ENCODE measurements around the gene SEZ6.

The SEZ6 gene

DNA sequence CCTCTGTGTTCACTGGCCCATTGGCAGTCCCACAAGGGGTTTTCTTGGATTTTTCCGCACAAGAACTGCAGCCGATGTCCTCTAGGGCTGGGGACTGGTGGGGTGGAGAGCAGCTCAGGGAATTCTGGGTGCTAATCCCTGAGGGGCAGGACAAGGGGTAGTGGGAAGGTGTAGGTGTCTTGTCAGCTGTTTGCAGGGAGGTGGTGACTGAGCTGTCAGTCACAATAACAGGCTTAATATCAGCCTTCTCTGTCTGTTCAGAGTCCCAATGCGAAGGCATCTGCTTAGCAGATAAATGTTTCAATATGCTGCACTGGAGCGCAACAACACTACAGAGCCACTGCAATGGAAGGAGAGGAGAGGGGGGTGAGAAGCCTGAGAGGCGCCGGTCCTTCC, 92.9 kb downstream of the SEZ6 start:
- no peak for ATAC-seq
- TF ChIP-seq, protein P1, sequence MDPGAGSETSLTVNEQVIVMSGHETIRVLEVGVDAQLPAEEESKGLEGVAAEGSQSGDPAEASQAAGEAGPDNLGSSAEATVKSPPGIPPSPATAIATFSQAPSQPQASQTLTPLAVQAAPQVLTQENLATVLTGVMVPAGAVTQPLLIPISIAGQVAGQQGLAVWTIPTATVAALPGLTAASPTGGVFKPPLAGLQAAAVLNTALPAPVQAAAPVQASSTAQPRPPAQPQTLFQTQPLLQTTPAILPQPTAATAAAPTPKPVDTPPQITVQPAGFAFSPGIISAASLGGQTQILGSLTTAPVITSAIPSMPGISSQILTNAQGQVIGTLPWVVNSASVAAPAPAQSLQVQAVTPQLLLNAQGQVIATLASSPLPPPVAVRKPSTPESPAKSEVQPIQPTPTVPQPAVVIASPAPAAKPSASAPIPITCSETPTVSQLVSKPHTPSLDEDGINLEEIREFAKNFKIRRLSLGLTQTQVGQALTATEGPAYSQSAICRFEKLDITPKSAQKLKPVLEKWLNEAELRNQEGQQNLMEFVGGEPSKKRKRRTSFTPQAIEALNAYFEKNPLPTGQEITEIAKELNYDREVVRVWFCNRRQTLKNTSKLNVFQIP (CRISPR knock-in tag; IDR thresholded peaks at IDR 0.05; ENCODE audit: borderline replicate concordance, low read depth): no peak
- no peak for TF ChIP-seq ESRRG (CRISPR knock-in tag; IDR thresholded peaks at IDR 0.05)
- no peak for TF ChIP-seq CSDC2 (CRISPR knock-in tag; IDR thresholded peaks at IDR 0.05)
- TF ChIP-seq SNAI2 (CRISPR knock-in tag; IDR thresholded peaks at IDR 0.05): no peak
- no peak for TF ChIP-seq ZNF565 (CRISPR knock-in tag; conservative IDR thresholded peaks at IDR 0.05; ENCODE audit: low read depth)
- TF ChIP-seq, protein P2, sequence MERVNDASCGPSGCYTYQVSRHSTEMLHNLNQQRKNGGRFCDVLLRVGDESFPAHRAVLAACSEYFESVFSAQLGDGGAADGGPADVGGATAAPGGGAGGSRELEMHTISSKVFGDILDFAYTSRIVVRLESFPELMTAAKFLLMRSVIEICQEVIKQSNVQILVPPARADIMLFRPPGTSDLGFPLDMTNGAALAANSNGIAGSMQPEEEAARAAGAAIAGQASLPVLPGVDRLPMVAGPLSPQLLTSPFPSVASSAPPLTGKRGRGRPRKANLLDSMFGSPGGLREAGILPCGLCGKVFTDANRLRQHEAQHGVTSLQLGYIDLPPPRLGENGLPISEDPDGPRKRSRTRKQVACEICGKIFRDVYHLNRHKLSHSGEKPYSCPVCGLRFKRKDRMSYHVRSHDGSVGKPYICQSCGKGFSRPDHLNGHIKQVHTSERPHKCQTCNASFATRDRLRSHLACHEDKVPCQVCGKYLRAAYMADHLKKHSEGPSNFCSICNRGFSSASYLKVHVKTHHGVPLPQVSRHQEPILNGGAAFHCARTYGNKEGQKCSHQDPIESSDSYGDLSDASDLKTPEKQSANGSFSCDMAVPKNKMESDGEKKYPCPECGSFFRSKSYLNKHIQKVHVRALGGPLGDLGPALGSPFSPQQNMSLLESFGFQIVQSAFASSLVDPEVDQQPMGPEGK (CRISPR knock-in tag; IDR thresholded peaks at IDR 0.05; ENCODE audit: borderline replicate concordance): no peak
- no peak for TF ChIP-seq ZFP3 (CRISPR knock-in tag; IDR thresholded peaks at IDR 0.05)
- TF ChIP-seq, protein P3, sequence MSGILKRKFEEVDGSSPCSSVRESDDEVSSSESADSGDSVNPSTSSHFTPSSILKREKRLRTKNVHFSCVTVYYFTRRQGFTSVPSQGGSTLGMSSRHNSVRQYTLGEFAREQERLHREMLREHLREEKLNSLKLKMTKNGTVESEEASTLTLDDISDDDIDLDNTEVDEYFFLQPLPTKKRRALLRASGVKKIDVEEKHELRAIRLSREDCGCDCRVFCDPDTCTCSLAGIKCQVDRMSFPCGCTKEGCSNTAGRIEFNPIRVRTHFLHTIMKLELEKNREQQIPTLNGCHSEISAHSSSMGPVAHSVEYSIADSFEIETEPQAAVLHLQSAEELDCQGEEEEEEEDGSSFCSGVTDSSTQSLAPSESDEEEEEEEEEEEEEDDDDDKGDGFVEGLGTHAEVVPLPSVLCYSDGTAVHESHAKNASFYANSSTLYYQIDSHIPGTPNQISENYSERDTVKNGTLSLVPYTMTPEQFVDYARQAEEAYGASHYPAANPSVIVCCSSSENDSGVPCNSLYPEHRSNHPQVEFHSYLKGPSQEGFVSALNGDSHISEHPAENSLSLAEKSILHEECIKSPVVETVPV (CRISPR knock-in tag; IDR thresholded peaks at IDR 0.05): no peak
- TF ChIP-seq, protein P4, sequence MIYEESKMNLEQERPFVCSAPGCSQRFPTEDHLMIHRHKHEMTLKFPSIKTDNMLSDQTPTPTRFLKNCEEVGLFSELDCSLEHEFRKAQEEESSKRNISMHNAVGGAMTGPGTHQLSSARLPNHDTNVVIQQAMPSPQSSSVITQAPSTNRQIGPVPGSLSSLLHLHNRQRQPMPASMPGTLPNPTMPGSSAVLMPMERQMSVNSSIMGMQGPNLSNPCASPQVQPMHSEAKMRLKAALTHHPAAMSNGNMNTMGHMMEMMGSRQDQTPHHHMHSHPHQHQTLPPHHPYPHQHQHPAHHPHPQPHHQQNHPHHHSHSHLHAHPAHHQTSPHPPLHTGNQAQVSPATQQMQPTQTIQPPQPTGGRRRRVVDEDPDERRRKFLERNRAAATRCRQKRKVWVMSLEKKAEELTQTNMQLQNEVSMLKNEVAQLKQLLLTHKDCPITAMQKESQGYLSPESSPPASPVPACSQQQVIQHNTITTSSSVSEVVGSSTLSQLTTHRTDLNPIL (CRISPR knock-in tag; IDR thresholded peaks at IDR 0.05; ENCODE audit: low read depth): no peak
- TF ChIP-seq PPARA (CRISPR knock-in tag; IDR thresholded peaks at IDR 0.05; ENCODE audit: borderline replicate concordance): no peak
- no peak for TF ChIP-seq RARB (CRISPR knock-in tag; IDR thresholded peaks at IDR 0.05)
- TF ChIP-seq TCF4 (CRISPR knock-in tag; IDR thresholded peaks at IDR 0.05; ENCODE audit: borderline replicate concordance): no peak

DNA sequence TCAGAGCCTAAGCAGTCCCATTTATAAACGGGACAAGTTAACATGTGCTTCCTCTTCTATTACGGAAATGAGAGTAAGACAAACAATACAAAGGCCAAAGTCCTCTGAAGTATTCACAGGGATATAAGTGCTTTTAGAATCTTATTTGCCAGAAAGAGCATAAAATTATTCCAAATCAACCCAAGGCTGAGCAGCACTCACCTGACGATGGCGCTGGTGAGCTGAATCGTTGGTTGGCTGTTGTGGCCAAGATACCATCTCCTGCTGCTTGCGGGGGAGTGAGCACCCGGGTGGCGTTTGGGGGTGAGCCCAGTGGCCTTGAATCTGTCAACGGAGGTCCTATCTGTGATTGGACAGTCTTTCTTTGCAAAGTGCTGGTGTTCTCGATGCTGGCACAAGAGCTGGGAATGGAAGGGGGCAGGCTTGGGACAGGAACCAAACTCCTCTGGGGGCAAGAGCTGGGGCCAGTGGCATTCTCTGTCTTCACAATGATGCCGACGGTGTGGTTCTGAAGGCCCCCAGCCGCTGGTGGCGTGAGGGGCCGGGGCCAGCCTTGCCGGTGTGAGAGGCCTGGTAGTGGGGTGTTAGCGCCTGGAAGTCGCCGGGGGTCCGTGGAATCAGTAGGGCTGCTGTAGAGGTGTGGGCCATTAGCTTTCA, 93.4 kb downstream of the SEZ6 start:
- no peak for ATAC-seq
- TF ChIP-seq GLIS3 (CRISPR knock-in tag; IDR thresholded peaks at IDR 0.05) (no peak), CSDC2 (CRISPR knock-in tag; IDR thresholded peaks at IDR 0.05) (no peak), OSR1 (CRISPR knock-in tag; IDR thresholded peaks at IDR 0.05) (no peak), ZNF70 (CRISPR knock-in tag; IDR thresholded peaks at IDR 0.05) (no peak), ZFP30 (CRISPR knock-in tag; IDR thresholded peaks at IDR 0.05) (no peak), TCF4 (CRISPR knock-in tag; IDR thresholded peaks at IDR 0.05; ENCODE audit: borderline replicate concordance) (no peak), ZFP3 (CRISPR knock-in tag; IDR thresholded peaks at IDR 0.05) (no peak), ZC3H10 (CRISPR knock-in tag; IDR thresholded peaks at IDR 0.05) (no peak), ZNF565 (CRISPR knock-in tag; conservative IDR thresholded peaks at IDR 0.05; ENCODE audit: low read depth) (no peak)
- TF ChIP-seq, protein P2 (CRISPR knock-in tag; IDR thresholded peaks at IDR 0.05; ENCODE audit: borderline replicate concordance): no peak
- TF ChIP-seq, protein P1 (CRISPR knock-in tag; IDR thresholded peaks at IDR 0.05; ENCODE audit: borderline replicate concordance, low read depth): no peak

DNA sequence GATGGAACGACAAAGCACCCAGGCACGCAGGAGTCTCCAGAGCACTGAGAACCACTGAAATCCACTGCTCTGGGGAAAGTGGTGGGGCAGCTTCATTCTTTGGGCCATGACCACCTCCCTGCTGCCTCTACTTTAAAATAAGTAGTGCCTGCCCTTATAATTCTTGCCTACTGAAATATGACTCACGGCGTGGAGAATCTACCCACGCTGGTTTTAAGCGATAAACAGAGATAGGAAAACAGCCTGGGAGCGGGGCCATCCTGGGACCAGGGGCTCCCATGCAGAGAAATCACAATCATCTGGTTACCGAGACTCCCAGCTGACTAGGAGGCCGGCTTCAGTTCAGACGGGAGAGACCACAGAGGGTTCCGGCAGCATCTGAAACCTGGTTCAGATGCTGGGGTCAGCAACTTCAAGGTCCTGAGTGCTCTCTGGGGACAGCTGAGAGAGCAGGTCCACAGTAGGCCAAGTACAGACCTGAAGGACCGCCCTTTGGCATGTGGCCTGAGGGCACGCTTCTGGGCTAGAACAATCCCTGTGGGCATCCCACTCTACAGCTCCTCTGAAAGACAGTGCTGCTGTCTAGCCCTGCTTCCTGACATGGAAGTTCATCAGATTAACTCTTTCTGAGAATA, 94.3 kb downstream of the SEZ6 start:
- ATAC-seq: no peak
- TF ChIP-seq ZNF8 (CRISPR knock-in tag; IDR thresholded peaks at IDR 0.05): no peak
- no peak for TF ChIP-seq BACH2 (CRISPR knock-in tag; IDR thresholded peaks at IDR 0.05; ENCODE audit: borderline replicate concordance)
- no peak for TF ChIP-seq RARB (CRISPR knock-in tag; IDR thresholded peaks at IDR 0.05)
- no peak for TF ChIP-seq ISL1 (CRISPR knock-in tag; IDR thresholded peaks at IDR 0.05)
- TF ChIP-seq ZNF565 (CRISPR knock-in tag; conservative IDR thresholded peaks at IDR 0.05; ENCODE audit: low read depth): no peak
- TF ChIP-seq SNAI2 (CRISPR knock-in tag; IDR thresholded peaks at IDR 0.05): no peak
- TF ChIP-seq, protein P1 (CRISPR knock-in tag; IDR thresholded peaks at IDR 0.05; ENCODE audit: borderline replicate concordance, low read depth): no peak
- TF ChIP-seq OSR1 (CRISPR knock-in tag; IDR thresholded peaks at IDR 0.05): no peak

All from SK-N-SH treated with all-trans-retinoic acid at 6 μM for 48 hours (cell line).